Head of caudate nucleus (tissue), 42 donors: ENCODE measurements around the gene FNDC1.
"Not testable (repeated sequence)": the region's sequence is repeated elsewhere in the genome, so short reads cannot be mapped to it uniquely, and the experiment has no call there.

Experiments
- DNase-seq, 42 donors: peaks; one replicate each; pipeline versions ENCODE4 v3.0.0 to v3.0.0-alpha.2; 2020 to 2021; ENCODE audit warnings: mixed read lengths in 7 of 42
- intact Hi-C: fragments of 100-400 bp; cut with DNase I; formaldehyde crosslinking; loops from one replicate; pipeline ENCODE4 v1.15.0; 2022

The FNDC1 gene

DNA sequence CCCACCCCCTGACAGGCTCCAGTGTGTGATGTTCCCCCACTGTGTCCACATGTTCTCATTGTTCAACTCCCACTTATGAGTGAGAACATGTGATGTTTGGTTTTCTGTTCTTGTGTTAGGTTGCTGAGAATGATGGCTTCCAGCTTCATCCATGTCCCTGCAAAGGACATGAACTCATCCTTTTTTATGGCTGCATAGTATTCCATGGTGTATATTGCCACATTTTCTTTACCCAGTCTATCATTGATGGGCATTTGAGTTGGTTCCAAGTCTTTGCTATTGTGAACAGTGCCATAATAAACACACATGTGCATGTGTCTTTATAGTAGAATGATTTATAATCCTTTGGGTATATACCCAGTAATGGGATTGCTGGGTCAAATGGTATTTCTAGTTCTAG lies 115.5 kb downstream of the FNDC1 start:
- intact Hi-C loops = not testable (repeated sequence)

DNA sequence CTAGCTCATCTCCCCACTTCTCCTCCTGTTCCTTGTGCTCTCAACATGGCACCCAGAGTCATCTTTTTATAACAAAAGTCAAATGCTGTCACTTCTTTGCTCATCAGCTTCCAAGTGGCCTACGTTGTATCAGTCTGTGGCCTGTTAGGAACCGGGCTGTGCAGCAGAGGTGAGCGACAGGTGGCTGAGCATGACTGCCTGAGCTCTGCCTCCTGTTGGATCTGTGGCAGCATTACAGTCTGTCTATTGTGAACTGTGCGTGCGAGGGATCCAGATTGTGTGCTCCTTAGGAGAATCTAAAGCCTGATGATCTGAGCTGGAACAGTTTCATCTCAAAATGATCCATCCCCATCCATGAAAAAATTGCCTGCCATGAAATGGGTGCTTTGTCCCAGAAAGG lies 129.6 kb downstream of the FNDC1 start:
- DNase-seq = no peak
- intact Hi-C loops = no loop called here

More for the DNA sequence above, 115.5 kb downstream of the FNDC1 start:
- DNase-seq = not testable (repeated sequence)

DNA sequence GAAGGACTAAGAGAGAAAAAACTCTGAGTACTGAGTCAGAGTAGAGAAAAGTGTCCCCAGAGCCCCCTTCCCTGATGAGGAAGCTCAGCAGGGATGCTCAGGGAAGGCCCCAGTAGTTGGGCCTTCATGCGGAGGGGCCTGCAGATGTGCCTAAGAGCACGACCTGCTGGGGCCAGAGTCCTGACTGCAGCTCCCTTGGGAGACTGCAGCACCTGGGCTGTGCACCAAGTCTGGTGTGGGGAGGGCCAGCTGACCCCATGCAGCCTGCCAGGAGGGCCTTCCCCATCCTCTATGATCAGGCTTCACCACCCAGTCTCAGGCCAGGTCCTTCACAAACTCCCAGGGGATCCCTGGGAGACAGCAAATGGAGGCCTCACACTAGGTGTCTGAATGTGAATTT lies 130.4 kb downstream of the FNDC1 start:
- intact Hi-C loops = no loop called here

DNA sequence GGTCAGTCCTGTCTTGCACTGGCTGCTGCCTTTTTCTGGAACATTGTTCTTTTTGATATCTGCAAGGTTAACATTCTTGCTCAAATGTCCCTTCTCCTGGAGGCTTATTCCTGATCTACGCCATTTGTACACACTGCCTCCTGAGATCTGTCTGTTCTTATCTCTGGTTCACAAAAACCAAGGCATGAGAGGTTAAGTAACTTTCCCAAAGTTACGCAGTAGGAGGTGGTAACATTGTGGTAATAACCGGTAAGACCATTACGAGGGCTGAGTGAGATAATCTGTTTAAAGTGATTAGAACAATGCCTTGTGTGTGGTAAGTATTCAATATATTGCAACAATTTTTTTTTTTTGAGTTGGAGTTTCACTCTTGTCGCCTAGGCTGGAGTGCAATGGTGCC lies 132.1 kb downstream of the FNDC1 start:
- DNase-seq = no peak
- intact Hi-C loops = no loop called here

More for the DNA sequence above, 130.4 kb downstream of the FNDC1 start:
- no peak for DNase-seq

DNA sequence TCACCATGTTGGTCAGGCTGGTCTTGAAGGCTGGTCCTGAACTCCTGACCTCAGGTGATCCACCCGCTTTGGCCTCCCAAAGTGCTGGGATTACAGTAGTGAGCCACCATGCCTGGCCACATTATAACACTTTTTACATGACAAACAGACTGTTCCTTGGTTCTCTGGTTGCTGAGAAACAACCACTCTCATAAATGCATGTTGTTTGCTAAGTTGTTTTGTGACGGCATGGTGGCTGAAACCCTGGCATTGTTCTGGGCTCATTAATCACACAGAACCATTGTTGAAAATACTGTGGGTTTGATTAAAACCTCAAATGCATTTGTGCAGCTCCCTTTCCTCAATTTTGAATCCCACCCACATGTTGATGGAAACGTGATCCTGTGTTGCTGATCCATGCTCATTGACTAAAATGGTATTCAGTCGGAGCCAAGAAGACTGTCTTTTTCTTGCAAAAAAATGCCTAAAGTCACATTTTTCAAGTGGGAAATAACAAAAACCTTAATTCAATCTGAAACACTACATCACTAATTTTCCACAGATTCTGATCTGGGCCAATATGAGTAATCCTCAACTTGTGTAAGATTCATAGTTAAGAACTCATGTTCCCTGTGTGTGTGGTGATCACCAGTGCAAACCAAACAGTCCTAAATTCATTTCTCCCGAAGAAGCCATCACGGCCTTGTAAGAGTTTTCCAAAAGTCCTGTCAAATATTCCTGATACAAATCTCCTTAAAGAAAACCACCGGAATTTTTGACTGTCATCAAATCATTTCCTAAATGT lies 132.8 kb downstream of the FNDC1 start:
- no peak for DNase-seq
- intact Hi-C loops = no loop called here

DNA sequence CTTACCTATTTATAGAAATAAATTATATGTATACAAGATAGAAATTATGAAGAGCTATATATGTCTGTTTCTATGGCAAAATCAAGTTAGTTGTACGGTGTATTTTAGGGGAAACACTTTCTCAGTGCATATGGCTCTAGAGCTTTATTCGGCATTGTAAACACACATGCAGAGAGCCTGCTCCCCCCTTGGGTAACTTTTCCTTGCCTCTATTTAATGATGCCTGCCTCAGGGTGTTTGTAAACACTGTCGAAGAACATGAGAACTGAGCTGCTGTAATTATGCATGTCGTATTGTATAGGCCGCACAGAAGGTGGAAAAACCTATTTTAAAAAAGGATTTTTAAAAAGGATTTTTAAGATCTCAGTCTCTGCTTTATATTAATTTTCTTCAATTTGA lies 133.4 kb downstream of the FNDC1 start:
- no peak for DNase-seq
- intact Hi-C loops = no loop called here

DNA sequence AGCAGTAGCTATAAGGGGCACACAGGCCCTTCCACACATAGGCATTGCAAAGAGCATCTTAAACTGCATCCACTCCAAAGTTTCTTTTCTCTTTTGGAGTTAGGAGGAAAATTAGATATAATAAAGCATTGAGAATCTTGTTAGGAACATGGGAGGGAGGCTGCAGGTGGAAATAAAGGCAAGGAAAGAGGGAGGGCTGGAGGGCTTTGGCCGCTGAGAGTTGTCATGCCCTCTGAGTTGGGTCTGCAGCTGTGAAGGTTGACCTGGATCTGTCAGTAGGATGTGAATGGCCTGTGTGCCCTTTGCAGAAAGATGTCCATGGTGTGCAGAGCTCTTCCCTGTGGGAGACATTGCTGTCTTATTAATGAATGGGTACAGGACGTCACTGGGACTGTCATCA lies 134.0 kb downstream of the FNDC1 start:
- DNase-seq = no peak
- intact Hi-C loops = no loop called here

DNA sequence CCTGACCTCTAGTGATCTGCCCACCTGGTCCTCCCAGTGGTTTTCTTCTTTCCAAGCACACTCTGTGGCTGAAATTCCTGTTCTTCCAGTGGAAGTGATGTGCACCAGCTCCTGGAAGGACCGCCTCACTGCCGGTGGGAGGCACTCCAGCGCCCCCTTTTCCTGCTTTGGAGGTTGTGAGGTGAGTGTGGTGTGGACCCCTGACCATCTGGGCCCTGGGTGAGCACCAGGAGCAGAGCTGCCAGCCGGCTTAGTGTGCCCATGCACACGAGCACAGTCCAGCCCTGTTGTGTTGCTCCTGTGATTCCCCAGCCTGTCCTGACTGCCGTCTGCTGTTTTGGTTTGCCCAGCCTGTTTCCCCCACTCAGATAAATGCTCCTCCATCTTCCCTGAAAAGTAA lies 134.6 kb downstream of the FNDC1 start:
- intact Hi-C loops = no loop called here
- no peak for DNase-seq

DNA sequence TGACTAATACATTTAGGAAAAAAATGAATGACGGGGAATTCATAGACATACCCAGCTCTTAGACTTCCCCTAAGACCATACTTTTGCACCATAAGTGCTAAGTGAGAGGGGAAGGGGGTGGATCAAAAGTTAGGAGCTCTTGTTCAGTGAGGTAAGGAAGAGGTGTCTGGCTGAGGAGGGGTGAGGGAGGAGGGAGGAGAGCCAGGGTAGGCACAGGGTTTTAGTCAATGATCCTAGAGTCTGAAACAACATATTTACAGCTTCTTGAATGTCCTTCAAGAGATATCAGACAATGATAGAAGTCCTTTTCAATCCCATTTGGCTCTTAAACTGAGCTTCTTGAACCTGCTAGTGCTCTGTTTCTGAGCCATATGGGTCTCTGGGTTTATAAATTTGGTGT lies 135.4 kb downstream of the FNDC1 start:
- intact Hi-C loops = no loop called here
- no peak for DNase-seq

DNA sequence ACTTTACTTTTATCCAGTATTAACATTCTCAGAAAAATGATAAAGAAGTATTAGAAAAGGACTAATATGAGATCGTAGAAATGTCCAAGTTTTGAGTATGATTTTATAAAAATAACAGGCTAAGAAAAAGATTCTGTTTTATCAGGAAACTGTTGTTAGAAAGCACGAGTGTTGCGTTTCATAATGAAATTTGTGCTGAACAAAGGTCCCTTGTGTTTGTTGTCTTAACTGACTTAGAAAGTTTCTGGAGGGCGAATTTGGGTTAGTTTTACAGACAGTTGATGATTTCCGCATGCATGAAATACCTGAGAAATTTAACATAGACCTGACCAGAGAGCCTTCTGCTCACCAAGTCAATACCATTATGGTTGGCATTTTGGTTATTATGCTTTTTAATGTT lies 136.0 kb downstream of the FNDC1 start:
- no peak for DNase-seq
- intact Hi-C loops = no loop called here

DNA sequence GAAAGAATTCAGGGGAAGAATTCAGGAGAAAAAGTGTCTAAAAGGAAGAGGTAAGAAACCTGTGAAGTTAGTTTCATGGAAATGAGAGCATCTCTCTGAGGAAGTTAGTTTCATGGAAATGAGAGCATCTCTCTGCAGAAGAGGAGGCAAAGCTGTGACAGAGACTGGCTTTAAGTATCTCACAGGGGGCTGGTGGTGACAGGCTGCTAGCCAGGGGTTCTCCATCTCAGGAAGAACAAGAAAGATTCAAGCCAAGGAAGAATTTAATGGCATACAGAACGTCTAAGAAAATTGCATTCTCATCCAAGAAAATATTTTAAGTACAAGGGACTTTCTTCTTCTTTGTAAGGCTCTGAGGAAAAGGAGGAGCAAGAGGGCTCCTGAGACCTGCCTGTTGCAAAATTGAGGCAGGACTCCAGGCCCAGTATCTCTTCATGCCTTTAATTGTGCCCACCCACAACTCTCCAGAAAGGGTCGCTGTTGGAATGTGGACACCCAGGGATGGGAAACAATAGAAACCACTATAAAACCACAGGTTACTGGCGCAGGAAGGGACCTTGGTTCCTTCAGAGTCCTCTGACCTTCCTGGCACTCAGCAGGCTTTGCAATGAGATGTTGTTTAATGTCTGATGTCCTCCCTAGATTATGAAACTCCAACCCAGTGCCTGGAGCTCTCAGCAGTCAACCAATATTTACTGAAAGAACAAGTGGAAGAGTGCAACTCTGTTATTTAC lies 136.8 kb downstream of the FNDC1 start:
- no peak for DNase-seq
- intact Hi-C loops = no loop called here

DNA sequence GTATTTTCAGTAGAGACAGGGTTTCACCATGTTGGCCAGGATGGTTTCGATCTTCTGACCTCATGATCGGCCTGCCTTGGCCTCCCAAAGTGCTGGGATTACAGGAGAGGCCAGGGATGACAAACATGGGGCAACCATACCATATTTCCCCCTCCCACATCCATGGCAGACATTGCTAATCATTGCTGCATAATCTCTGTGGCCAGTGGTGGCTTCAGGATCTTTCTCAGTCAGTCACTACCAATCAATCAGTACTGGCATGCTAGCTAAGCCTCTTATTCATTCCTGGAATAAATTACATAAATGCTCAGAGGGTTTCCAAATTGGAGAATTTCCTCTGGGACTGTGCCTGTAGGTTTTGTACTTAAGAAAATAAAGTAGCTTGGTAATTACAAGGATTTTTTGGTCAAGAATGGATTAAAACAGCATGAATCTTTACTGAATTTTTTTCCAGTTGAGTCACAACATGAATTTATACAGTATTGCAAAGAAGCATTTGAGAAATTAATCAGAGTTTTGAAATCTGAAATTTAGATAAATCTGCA lies 138.1 kb downstream of the FNDC1 start:
- DNase-seq = no peak
- intact Hi-C loops = no loop called here

DNA sequence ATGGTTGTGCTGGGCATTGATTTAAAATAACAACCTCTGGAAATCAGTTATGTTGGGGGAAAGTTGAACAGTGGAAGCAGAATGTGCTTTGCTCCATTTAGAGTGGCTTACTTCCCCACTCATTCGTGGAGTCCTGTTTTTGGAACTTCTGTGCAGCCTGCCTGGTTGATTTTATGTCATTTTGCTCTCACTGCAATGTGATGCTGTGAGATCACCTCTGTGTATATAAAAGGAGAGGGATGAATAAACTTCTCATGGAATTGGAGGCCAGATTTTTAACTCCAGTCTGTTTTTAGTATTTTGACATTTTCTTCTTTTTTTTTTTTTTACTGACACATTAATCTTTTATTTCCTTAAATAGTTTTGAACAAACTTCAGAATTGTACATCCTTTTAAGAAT lies 139.0 kb downstream of the FNDC1 start:
- intact Hi-C loops = no loop called here

DNA sequence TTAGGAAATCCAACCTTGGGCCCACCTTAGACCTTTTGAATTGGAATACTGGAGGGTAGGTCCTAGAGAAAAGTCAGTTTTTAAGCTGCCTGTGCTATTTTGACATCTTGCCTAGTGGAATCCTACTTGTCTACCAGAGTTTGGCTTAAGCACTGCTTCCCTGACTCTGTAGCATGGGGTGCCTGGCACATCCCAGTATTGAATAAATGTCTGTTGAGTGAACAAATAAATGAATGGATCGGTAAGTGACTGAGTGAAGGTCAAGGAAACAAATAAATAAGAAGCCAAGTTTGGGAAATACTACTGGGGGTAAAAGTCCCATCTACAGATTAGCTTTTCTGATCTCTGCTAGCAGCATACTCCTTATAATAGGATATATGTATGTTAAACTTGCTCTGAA lies 140.5 kb downstream of the FNDC1 start:
- DNase-seq = no peak
- intact Hi-C loops = no loop called here

More for the DNA sequence above, 139.0 kb downstream of the FNDC1 start:
- DNase-seq = no peak

DNA sequence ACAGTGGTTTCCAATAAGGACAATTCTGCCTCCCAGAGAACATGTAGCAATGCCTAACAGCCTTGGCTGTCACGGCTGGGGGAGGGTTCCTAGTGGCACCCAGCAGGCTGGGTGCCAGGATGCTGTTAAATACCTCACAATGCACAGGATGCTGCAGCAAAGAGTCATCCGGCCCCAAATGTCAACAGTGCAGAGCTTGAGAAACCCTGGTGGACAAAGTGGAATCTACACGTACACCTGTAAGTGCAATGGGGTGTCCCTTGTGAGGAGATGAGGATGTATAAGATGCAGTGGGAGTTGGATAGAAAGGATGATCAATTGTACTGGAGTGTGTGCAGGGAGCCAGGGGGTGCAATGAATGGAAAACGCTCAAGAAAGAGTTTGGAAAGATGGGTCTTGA lies 142.4 kb downstream of the FNDC1 start:
- DNase-seq = no peak
- intact Hi-C loops = no loop called here

DNA sequence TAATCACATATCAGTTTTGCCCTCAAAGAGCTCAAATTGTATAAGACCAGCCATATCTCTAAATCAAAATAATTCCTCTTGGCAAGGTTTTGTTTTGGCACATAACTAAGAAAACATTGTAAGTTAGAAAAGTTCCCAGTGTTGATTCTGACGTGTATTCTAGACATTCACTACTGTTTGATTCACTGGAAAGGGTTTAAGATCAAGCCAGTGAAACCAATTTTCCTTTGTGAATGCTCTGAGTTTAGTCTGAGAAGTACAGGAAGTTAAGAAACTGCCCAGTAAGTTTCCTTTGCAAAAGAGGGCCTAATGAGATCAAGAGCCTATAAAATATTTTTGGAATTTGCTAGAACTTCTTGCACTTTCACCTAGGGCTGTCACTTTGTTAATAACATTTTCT lies 143.0 kb downstream of the FNDC1 start:
- intact Hi-C loops = no loop called here
- no peak for DNase-seq

DNA sequence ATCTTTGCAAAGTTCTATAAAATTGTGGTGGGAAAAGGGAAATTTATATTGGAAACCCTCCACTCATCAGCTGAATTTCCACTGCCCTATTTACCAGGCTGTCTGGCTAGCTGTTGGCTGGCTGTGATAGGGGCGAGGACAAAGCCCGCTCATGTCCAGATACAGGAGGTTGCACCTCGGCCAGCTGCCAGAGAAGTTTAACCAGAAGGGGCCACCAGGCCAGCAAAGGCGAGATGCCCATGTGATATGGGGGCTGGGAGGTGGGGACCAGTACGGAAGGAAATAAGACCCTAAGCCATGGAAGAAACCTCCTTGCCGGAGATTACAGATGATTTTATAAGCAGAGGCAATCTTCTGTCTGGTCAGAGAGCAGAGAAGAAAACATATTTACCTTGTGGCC lies 143.8 kb downstream of the FNDC1 start:
- intact Hi-C loops = no loop called here
- no peak for DNase-seq

DNA sequence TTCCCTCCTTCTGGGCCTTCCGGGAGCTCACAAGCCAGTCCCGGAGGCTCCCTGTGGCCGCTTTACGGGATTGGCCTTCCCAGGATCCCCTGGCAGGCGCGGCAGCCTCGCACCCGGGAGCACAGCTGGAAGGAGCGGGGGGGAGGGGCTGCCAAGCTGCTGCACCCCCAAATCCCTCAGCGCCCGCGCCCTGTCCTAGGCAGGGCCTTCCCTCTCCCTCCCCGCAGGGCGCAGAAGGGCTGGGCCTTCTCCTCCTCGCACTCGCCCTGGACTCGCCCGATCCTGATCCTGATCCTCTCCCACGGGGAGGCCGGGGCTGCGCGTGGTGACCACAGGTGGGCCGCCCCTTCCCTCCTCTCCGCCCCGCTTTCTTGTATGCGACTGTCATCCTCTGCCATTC lies 146.4 kb downstream of the FNDC1 start:
- DNase-seq = no peak
- intact Hi-C loops = no loop called here

DNA sequence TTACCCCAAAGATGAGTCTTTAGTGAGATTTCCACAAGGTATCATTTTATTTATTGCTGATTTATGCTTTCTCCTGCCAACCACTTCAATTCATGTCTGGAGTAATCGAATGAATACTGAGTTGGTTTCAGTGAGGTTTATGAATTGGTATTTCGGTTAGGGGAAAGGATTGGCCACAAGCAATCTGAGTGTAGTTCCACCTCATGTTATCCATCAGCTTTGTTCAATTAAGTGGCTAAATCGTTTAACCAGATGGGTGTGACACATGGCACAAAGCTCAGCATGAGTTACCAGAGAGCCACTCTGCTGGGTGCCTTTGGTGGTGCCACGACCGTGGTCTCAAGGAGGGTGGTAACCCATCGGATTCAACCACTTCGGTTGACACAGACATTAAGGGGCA lies 148.2 kb downstream of the FNDC1 start:
- no peak for DNase-seq
- intact Hi-C loops = no loop called here

DNA sequence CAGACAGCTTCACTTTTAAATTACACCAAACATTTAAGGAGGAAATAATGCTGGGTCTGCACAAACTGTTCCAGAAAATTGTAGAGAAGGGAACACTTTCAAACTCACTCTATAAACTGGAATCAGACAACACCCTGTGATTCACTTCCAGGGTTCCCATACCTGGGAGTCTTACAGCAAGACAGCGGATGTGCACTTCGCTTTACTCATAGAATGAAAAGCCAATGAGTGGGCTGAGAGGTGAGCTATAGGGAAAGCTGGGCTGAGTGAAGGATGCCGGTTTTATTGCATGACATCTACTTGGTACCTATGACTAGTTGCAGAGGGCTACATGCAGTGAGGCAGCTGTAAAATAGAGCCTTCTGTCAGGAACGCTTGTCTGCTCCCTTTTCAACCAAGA lies 152.1 kb downstream of the FNDC1 start:
- no peak for DNase-seq
- intact Hi-C loops = no loop called here
